Neural progenitor cell (in vitro differentiated cells): Measurements from ENCODE around the gene ECEL1.

ENCODE experiments used
- CTCF ChIP-seq: fragments of 200-600 bp; sonication (generic); IDR thresholded peaks from 2 replicates; pipeline ENCODE4 v1.5.1; 2017; ENCODE audit warnings: antibody characterized with exemption, mild to moderate bottlenecking
- EZH2phosphoT487 ChIP-seq: fragments of 200-600 bp; sonication (generic); IDR thresholded peaks from 2 replicates; pipeline ENCODE4 v1.6.1; 2017; ENCODE audit warnings: antibody characterized with exemption

GRCh38 chr2:232479341-232480200 is 8.1 kb downstream of the ECEL1 start:
- TF ChIP-seq CTCF (no peak), EZH2phosphoT487 (no peak)
